ENCODE results near the gene DRG2.

- TF ChIP-seq CTCF (IDR thresholded peaks at IDR 0.05): no peak
- no peak for TF ChIP-seq POLR2A (IDR thresholded peaks at IDR 0.05)
These were observed 3.5 kb upstream of the DRG2 start for GRCh38 chr17:18084256-18084655.
